K562 (cell line): ENCODE measurements around the gene NCOA6. TPM values are rescaled to one million over a fixed set of nuclear protein-coding genes. Genes with fewer than 3 reads are reported as not detected.

ENCODE experiments used
- CSDE1 ChIP-seq, 2 experiments: fragments of 450-650 bp; IDR thresholded peaks; 2 replicates each; pipeline ENCODE4 v1.6.1; 2016; ENCODE audit warnings: mild to moderate bottlenecking in 1 of 2
- HNRNPH1 ChIP-seq: fragments of 200-400 bp; formaldehyde crosslinking; optimal IDR thresholded peaks from 2 replicates; pipeline ENCODE3; 2017; ENCODE audit warnings: low read depth, mild to moderate bottlenecking, low read length, moderate library complexity
- KDM5B ChIP-seq: fragments of 200-600 bp; sonication (generic); IDR thresholded peaks from 2 replicates; pipeline ENCODE4 v1.6.1; 2012; ENCODE audit warnings: low read depth, mild to moderate bottlenecking, moderate library complexity, low read length, control low read depth, inconsistent platforms; ENCODE audit not compliant: insufficient replicate concordance
- PTBP1 ChIP-seq: fragments of 200-400 bp; formaldehyde crosslinking; IDR thresholded peaks from 2 replicates; pipeline ENCODE4 v1.6.1; 2017; ENCODE audit warnings: low read depth, low read length
- polyA plus RNA-seq, 8 experiments: library from polyadenylated mRNA; depleted of rRNA in 4 of 8; stranded (reverse) in 5 of 8; unstranded in 3 of 8; fragments of >200 nt; fragmentation: Nextera tagmentation in 2 of 8; fragmentation: Illumina TruSeq in 1 of 8; extraction: Ambion mirVana in 2 of 8; extraction: Trizol in 1 of 8; gene quantifications; 2 replicates each; pipeline versions ENCODE4 v1.2.1 to v1.2.3, GENCODE V29; 2011 to 2014; ENCODE audit warnings: inconsistent platforms in 1 of 8, missing spikeins in 1 of 8
- total RNA-seq, 7 experiments: library from RNA; depleted of rRNA in 6 of 7; stranded (reverse); fragments of >200 nt in 6 of 7; fragmentation: Illumina TruSeq in 2 of 7; extraction: Trizol in 2 of 7; gene quantifications; 2 replicates each; pipeline versions ENCODE4 v1.2.1 to v1.2.3, GENCODE V29; 2011 to 2021; ENCODE audit warnings: low replicate concordance in 1 of 7
- TF ChIP-seq, protein P1 (sequence below): IDR thresholded peaks from 3 replicates; pipeline ENCODE4 v1.6.1; 2011; ENCODE audit warnings: borderline replicate concordance, mild to moderate bottlenecking, moderate library complexity; ENCODE audit not compliant: insufficient read length; ENCODE audit errors: extremely low read depth
- TF ChIP-seq, protein P2 (sequence below): fragments of 200-800 bp; sonication (Bioruptor generic); IDR thresholded peaks from 2 replicates; pipeline ENCODE4 v1.6.1; 2017; ENCODE audit warnings: missing genetic modification characterization, missing compliant biosample characterization
- TF ChIP-seq, protein P3 (sequence below), 2 experiments: fragments of 450-650 bp; formaldehyde crosslinking in 1 of 2; IDR thresholded peaks; 2 replicates each; pipeline versions ENCODE4 v1.4.0 to v1.6.1; 2014 to 2020; ENCODE audit warnings: mild to moderate bottlenecking in 2 of 2, borderline replicate concordance in 1 of 2, low read depth in 1 of 2

Gene NCOA6
- total and polyA plus RNA-seq, 9 of the 15 experiments (the other 6 are each of a cell fraction or from before 2014, with no cell fraction given) = 6.1 to 25.0 (median 9.5) TPM

DNA sequence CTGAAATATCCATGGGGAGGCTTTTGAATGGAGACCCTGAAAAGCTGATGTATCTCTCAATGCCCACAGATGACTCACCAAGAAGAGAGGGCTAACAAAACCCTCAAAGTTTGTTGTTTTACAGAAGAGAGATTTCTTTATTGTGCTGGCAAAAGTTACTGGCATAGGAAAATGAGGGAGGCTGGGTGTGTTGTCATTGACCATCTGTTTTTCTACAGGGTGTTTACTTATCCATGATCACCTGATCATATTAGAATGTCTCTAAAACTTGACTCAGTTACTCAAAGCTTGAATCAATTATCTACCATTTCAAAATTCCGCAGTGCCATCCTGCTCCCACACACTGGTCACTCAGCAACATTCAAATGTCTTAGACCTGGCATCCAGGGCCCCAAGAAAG, 9.8 kb downstream of the NCOA6 start (continued):
- TF ChIP-seq, protein P1, sequence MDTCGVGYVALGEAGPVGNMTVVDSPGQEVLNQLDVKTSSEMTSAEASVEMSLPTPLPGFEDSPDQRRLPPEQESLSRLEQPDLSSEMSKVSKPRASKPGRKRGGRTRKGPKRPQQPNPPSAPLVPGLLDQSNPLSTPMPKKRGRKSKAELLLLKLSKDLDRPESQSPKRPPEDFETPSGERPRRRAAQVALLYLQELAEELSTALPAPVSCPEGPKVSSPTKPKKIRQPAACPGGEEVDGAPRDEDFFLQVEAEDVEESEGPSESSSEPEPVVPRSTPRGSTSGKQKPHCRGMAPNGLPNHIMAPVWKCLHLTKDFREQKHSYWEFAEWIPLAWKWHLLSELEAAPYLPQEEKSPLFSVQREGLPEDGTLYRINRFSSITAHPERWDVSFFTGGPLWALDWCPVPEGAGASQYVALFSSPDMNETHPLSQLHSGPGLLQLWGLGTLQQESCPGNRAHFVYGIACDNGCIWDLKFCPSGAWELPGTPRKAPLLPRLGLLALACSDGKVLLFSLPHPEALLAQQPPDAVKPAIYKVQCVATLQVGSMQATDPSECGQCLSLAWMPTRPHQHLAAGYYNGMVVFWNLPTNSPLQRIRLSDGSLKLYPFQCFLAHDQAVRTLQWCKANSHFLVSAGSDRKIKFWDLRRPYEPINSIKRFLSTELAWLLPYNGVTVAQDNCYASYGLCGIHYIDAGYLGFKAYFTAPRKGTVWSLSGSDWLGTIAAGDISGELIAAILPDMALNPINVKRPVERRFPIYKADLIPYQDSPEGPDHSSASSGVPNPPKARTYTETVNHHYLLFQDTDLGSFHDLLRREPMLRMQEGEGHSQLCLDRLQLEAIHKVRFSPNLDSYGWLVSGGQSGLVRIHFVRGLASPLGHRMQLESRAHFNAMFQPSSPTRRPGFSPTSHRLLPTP = no peak
- TF ChIP-seq PTBP1 (no peak), KDM5B (no peak), CSDE1 (IDR thresholded peaks at IDR 0.05) (no peak), HNRNPH1 (no peak)
- TF ChIP-seq, protein P2, sequence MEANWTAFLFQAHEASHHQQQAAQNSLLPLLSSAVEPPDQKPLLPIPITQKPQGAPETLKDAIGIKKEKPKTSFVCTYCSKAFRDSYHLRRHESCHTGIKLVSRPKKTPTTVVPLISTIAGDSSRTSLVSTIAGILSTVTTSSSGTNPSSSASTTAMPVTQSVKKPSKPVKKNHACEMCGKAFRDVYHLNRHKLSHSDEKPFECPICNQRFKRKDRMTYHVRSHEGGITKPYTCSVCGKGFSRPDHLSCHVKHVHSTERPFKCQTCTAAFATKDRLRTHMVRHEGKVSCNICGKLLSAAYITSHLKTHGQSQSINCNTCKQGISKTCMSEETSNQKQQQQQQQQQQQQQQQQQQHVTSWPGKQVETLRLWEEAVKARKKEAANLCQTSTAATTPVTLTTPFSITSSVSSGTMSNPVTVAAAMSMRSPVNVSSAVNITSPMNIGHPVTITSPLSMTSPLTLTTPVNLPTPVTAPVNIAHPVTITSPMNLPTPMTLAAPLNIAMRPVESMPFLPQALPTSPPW (CRISPR knock-in tag) = no peak
- TF ChIP-seq, protein P3, sequence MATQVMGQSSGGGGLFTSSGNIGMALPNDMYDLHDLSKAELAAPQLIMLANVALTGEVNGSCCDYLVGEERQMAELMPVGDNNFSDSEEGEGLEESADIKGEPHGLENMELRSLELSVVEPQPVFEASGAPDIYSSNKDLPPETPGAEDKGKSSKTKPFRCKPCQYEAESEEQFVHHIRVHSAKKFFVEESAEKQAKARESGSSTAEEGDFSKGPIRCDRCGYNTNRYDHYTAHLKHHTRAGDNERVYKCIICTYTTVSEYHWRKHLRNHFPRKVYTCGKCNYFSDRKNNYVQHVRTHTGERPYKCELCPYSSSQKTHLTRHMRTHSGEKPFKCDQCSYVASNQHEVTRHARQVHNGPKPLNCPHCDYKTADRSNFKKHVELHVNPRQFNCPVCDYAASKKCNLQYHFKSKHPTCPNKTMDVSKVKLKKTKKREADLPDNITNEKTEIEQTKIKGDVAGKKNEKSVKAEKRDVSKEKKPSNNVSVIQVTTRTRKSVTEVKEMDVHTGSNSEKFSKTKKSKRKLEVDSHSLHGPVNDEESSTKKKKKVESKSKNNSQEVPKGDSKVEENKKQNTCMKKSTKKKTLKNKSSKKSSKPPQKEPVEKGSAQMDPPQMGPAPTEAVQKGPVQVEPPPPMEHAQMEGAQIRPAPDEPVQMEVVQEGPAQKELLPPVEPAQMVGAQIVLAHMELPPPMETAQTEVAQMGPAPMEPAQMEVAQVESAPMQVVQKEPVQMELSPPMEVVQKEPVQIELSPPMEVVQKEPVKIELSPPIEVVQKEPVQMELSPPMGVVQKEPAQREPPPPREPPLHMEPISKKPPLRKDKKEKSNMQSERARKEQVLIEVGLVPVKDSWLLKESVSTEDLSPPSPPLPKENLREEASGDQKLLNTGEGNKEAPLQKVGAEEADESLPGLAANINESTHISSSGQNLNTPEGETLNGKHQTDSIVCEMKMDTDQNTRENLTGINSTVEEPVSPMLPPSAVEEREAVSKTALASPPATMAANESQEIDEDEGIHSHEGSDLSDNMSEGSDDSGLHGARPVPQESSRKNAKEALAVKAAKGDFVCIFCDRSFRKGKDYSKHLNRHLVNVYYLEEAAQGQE (IDR thresholded peaks at IDR 0.05; ENCODE audit: borderline replicate concordance) = no peak
- TF ChIP-seq, protein P3 (CRISPR knock-in tag; IDR thresholded peaks at IDR 0.05; ENCODE audit: low read depth) = no peak
